GM12878 (cell line): ENCODE results near the gene HOMER2. TPM values are rescaled to one million over a fixed set of nuclear protein-coding genes. Genes with fewer than 3 reads are reported as not detected.

ENCODE experiments used
- ATAC-seq: fragments of 200-7000 bp; cut with Tn5 transposase; 3 replicates; pipeline ENCODE4 v1.9.1; 2020; ENCODE audit warnings: mild to moderate bottlenecking, moderate library complexity
- BruUV-seq: library from RNA; stranded (reverse); fragments of 400-500 nt; replicated peaks from 2 replicates; lab custom pipeline; 2021; lab: Mats Ljungman, UMichigan
- CTCF ChIA-PET: fragments of 300-600 bp; sonication (Branson Sonifier 250); formaldehyde crosslinking; extraction: SDS; loops from one replicate; lab custom pipeline; 2021; ENCODE audit warnings: inconsistent platforms; lab: Yijun Ruan, JAX
- POLR2A ChIA-PET: fragments of 350-600 bp; formaldehyde crosslinking; extraction: SDS; loops from one replicate; lab custom pipeline; 2021; ENCODE audit warnings: inconsistent platforms; lab: Charles Lee
- RAD21 ChIA-PET: fragments of 300-600 bp; sonication (Branson Sonifier 250); formaldehyde crosslinking; loops from one replicate; lab custom pipeline; 2023; ENCODE audit warnings: antibody characterized with exemption; ENCODE audit not compliant: unreplicated experiment; lab: Charles Lee
- SMC1A ChIA-PET: fragments of 300-600 bp; sonication (Branson Sonifier 250); formaldehyde crosslinking; loops from one replicate; lab custom pipeline; 2023; ENCODE audit not compliant: unreplicated experiment, uncharacterized antibody; lab: Charles Lee
- DNase-seq: peaks from one replicate; pipeline ENCODE4 v3.0.0-alpha.2; 2011; ENCODE audit warnings: low read depth, low spot score
- FAIRE-seq: peaks from 3 replicates; lab custom pipeline; 2011; peaks lifted over from hg19 to GRCh38; lab: Jason Lieb, UNC
- H2AFZ ChIP-seq: 2 replicates; pipeline ENCODE4 v1.6.0; 2011; ENCODE audit warnings: low read depth, low read length, control low read depth; ENCODE audit not compliant: control insufficient read depth
- H3K27ac ChIP-seq: 2 replicates; pipeline ENCODE4 v1.5.1; 2011; ENCODE audit warnings: control low read depth; ENCODE audit not compliant: control insufficient read depth, insufficient read depth
- H3K27me3 ChIP-seq, 2 experiments: replicated peaks in 1 of 2; 2 replicates each; pipeline versions ENCODE4 v1.6.0 to v1.6.1; 2011; ENCODE audit warnings: low read length in 1 of 2; ENCODE audit not compliant: control insufficient read depth in 2 of 2, insufficient read depth in 2 of 2
- H3K36me3 ChIP-seq, 2 experiments: 2 replicates each; pipeline ENCODE4 v1.5.1; 2011; ENCODE audit warnings: low read length in 1 of 2; ENCODE audit not compliant: control insufficient read depth in 2 of 2, insufficient read depth in 2 of 2
- H3K4me1 ChIP-seq: 2 replicates; pipeline ENCODE4 v1.6.1; 2011; ENCODE audit warnings: mild to moderate bottlenecking, low read length, moderate library complexity, mixed read lengths; ENCODE audit not compliant: control insufficient read depth, insufficient read depth
- H3K4me2 ChIP-seq: 2 replicates; pipeline ENCODE4 v1.6.0; 2011; ENCODE audit warnings: control low read depth; ENCODE audit not compliant: control insufficient read depth, insufficient read depth
- H3K4me3 ChIP-seq: fragments of 200-600 bp; sonication (generic); 2 replicates; pipeline ENCODE4 v1.5.1; 2016
- H3K79me2 ChIP-seq: 2 replicates; pipeline ENCODE4 v1.6.0; 2011; ENCODE audit warnings: low read length; ENCODE audit not compliant: control insufficient read depth, insufficient read depth
- H3K9ac ChIP-seq: 2 replicates; pipeline ENCODE4 v1.8.0; 2011; ENCODE audit warnings: low read length, control low read depth, mixed read lengths; ENCODE audit not compliant: control insufficient read depth, insufficient read depth
- H3K9me3 ChIP-seq: replicated peaks from 3 replicates; pipeline ENCODE4 v1.5.1; 2011; ENCODE audit warnings: mild to moderate bottlenecking, low read length; ENCODE audit not compliant: control insufficient read depth, insufficient read depth
- H4K20me1 ChIP-seq: 2 replicates; pipeline ENCODE4 v1.6.0; 2011; ENCODE audit not compliant: control insufficient read depth, insufficient read depth
- BACH1 ChIP-seq: fragments of 450-650 bp; IDR thresholded peaks from 2 replicates; pipeline ENCODE4 v1.6.1; 2017; ENCODE audit warnings: mild to moderate bottlenecking, borderline replicate concordance
- CBX5 ChIP-seq: sonication (generic); IDR thresholded peaks from 2 replicates; pipeline ENCODE4 v1.6.1; 2016; ENCODE audit warnings: low read depth, moderate library complexity, mild to moderate bottlenecking, inconsistent platforms
- CREB1 ChIP-seq: IDR thresholded peaks from 2 replicates; pipeline ENCODE4 v1.6.1; 2012; ENCODE audit warnings: low read depth, mild to moderate bottlenecking, inconsistent platforms
- MTA3 ChIP-seq: IDR thresholded peaks from 2 replicates; pipeline ENCODE4 v1.6.1; 2012; ENCODE audit warnings: low read length, inconsistent platforms, borderline replicate concordance
- MXI1 ChIP-seq: fragments of 150-350 bp; IDR thresholded peaks from 2 replicates; pipeline ENCODE4 v1.6.1; 2011; ENCODE audit warnings: low read depth, mild to moderate bottlenecking, inconsistent platforms, low read length, improper control_type of control experiment
- NR2F1 ChIP-seq: fragments of 450-650 bp; conservative IDR thresholded peaks from 2 replicates; pipeline ENCODE4 v1.6.1; 2017; ENCODE audit warnings: mild to moderate bottlenecking
- SUPT20H ChIP-seq: IDR thresholded peaks from 2 replicates; pipeline ENCODE4 v1.6.1; 2011; ENCODE audit warnings: low read depth, mild to moderate bottlenecking, low read length, moderate library complexity, borderline replicate concordance; ENCODE audit not compliant: control insufficient read depth
- ZBED1 ChIP-seq: IDR thresholded peaks from 2 replicates; pipeline ENCODE4 v1.6.1; 2016; ENCODE audit warnings: borderline replicate concordance
- ZNF217 ChIP-seq: fragments of 450-650 bp; IDR thresholded peaks from 2 replicates; pipeline ENCODE4 v1.6.1; 2017; ENCODE audit warnings: antibody characterized with exemption, mild to moderate bottlenecking
- WGBS: methylation state at CpG from one replicate; pipeline ENCODE4 v1.1.6; 2016; ENCODE audit warnings: low lambda C conversion rate; ENCODE audit not compliant: insufficient replicate concordance, insufficient coverage; ENCODE audit errors: missing lambda C conversion rate; 5-methylcytosine and 5-hydroxymethylcytosine counted together
- in situ Hi-C: fragments of 300-500 bp; cut with MboI; formaldehyde crosslinking; loops from 9 replicates; pipeline ENCODE4 v1.14.3; 2018; ENCODE audit warnings: mixed read lengths
- intact Hi-C: fragments of 100-400 bp; cut with micrococcal nuclease; formaldehyde crosslinking; loops from one replicate; pipeline ENCODE4 v1.14.2; 2022; ENCODE audit not compliant: unreplicated experiment
- polyA plus RNA-seq, 11 experiments: library from polyadenylated mRNA; depleted of rRNA in 4 of 11; unstranded in 6 of 11; stranded (reverse) in 5 of 11; fragments of >200 nt; fragmentation: Nextera tagmentation in 4 of 11; fragmentation: Illumina TruSeq in 1 of 11; extraction: Ambion mirVana in 4 of 11; extraction: Trizol in 1 of 11; gene quantifications; 1 replicate in 1 of 11; 2 replicates in 10 of 11; pipeline versions ENCODE4 v1.2.1 to v1.2.3, GENCODE V29; 2011 to 2016; ENCODE audit warnings: inconsistent platforms in 2 of 11, missing spikeins in 2 of 11, low read depth in 1 of 11
- total RNA-seq, 4 experiments: library from RNA; depleted of rRNA in 3 of 4; stranded (reverse); fragments of >200 nt in 3 of 4; fragmentation: Illumina TruSeq in 1 of 4; extraction: Trizol in 1 of 4; gene quantifications; 2 replicates each; pipeline versions ENCODE4 v1.2.1 to v1.2.3, GENCODE V29; 2013 to 2021
- TF ChIP-seq, protein P1 (sequence below): fragments of 450-650 bp; conservative IDR thresholded peaks from 2 replicates; pipeline ENCODE4 v1.6.1; 2017; ENCODE audit warnings: mild to moderate bottlenecking, moderate library complexity
- TF ChIP-seq, protein P2 (sequence below): IDR thresholded peaks from 2 replicates; pipeline ENCODE4 v1.6.1; 2012; ENCODE audit warnings: mild to moderate bottlenecking, low read depth, low read length
- TF ChIP-seq, protein P3 (sequence below): IDR thresholded peaks from 2 replicates; pipeline ENCODE4 v1.6.1; 2012; ENCODE audit warnings: low read depth, low read length, improper control_type of control experiment
- TF ChIP-seq, protein P4 (sequence below): IDR thresholded peaks from 2 replicates; pipeline ENCODE4 v1.6.1; 2011; ENCODE audit warnings: low read depth, low read length, improper control_type of control experiment, borderline replicate concordance
- TF ChIP-seq, protein P5 (sequence below): fragments of 450-650 bp; IDR thresholded peaks from 2 replicates; pipeline ENCODE4 v1.6.1; 2016; ENCODE audit warnings: mild to moderate bottlenecking

Gene HOMER2
- total and polyA plus RNA-seq, 10 of the 15 experiments (the other 5 are each of a cell fraction or from before 2014, with no cell fraction given), result 0.60 to 5.0 (median 1.8) TPM

DNA sequence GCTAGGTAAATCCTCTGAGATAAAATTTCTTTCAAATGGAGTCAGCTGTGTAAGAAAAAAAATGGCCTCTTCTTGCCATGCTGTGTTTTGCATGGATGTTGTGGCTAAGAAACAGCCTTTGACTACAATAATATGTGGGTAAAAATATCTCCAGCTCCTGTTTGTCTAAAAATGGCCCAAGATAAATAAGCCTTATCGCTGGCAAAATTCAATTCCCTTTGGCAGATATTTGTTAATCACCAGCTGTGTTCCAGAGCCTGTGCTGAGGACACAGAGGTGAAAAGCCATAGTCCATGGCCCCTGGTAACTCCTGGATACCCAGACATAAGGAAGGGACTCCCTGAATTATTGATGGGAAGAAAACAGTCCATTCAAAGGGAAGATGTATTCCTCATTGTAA lies 18.2 kb upstream of the HOMER2 start (continued):
- no peak for TF ChIP-seq SUPT20H
- no peak for TF ChIP-seq CREB1
- TF ChIP-seq MTA3, result no peak
- no peak for TF ChIP-seq BACH1

DNA sequence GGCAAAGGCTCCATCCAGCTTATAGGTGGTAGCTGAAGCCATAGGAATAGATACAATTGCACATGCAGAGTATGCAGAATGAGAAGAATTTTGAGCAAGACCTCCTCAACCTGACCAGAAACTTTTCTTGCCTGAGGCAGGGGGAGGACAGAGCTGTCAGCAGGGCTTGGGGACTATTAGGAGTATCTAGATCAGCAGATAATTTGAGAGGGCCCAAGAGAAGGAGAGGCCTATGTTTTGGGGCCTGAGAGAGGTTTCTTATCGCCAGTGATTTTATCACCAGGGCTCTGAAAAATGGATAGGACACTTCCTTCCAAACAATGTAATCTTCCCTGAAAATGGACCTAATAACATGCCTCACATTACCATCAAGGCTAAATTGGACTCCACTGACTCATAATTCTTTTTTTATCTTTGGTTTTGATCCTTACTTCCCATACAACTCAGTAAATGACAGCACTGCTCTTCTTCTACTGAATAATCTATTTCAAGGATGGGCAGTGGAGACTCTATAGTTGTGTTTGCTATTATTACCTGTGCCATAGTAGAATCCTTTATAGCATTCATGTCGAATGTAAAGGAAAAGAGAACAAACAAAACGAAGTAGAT lies 17.7 kb upstream of the HOMER2 start:
- SMC1A ChIA-PET, result interaction anchor here (0.6 to 1.4 kb wide), 3 partner anchors 11 to 68 kb away, joined by 3 to 5 read pairs (median 4); no protein-coding TSS in a partner anchor
- no TSS peak for BruUV-seq
- RAD21 ChIA-PET, result no interaction called here
- Histone ChIP-seq H3K4me3 (no peak overlapping the region), H3K36me3 (no peaks in the 10 kb centered on the region), H2AFZ (no peak overlapping the region), H3K27me3 (peaks cover 0 to 2% of the 10 kb centered on the region in 2 experiments; a peak in 1 of 4 replicates), H3K79me2 (no peaks in the 10 kb centered on the region), H4K20me1 (no peaks in the 10 kb centered on the region; the same call in 1 of the 2 replicates), H3K9ac (no peak overlapping the region), H3K27ac (no peak overlapping the region), H3K4me1 (peaks cover 13% of the 10 kb centered on the region), H3K4me2 (no peak overlapping the region), H3K9me3 (no peaks in the 10 kb centered on the region)
- WGBS, result 49% methylated on average over 3 of the region's 3 CpGs
- no peak for DNase-seq
- POLR2A ChIA-PET, result no interaction called here
- intact Hi-C loops, result no loop called here
- no peak for FAIRE-seq
- CTCF ChIA-PET, result interaction anchor here (0.6 kb wide), 1 partner anchor 46 kb away, joined by 3 read pairs; no protein-coding TSS in a partner anchor
- ATAC-seq, result no peak
- in situ Hi-C loops, result no loop called here
- TF ChIP-seq, protein P1, sequence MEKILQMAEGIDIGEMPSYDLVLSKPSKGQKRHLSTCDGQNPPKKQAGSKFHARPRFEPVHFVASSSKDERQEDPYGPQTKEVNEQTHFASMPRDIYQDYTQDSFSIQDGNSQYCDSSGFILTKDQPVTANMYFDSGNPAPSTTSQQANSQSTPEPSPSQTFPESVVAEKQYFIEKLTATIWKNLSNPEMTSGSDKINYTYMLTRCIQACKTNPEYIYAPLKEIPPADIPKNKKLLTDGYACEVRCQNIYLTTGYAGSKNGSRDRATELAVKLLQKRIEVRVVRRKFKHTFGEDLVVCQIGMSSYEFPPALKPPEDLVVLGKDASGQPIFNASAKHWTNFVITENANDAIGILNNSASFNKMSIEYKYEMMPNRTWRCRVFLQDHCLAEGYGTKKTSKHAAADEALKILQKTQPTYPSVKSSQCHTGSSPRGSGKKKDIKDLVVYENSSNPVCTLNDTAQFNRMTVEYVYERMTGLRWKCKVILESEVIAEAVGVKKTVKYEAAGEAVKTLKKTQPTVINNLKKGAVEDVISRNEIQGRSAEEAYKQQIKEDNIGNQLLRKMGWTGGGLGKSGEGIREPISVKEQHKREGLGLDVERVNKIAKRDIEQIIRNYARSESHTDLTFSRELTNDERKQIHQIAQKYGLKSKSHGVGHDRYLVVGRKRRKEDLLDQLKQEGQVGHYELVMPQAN, result no peak
- TF ChIP-seq, protein P2, sequence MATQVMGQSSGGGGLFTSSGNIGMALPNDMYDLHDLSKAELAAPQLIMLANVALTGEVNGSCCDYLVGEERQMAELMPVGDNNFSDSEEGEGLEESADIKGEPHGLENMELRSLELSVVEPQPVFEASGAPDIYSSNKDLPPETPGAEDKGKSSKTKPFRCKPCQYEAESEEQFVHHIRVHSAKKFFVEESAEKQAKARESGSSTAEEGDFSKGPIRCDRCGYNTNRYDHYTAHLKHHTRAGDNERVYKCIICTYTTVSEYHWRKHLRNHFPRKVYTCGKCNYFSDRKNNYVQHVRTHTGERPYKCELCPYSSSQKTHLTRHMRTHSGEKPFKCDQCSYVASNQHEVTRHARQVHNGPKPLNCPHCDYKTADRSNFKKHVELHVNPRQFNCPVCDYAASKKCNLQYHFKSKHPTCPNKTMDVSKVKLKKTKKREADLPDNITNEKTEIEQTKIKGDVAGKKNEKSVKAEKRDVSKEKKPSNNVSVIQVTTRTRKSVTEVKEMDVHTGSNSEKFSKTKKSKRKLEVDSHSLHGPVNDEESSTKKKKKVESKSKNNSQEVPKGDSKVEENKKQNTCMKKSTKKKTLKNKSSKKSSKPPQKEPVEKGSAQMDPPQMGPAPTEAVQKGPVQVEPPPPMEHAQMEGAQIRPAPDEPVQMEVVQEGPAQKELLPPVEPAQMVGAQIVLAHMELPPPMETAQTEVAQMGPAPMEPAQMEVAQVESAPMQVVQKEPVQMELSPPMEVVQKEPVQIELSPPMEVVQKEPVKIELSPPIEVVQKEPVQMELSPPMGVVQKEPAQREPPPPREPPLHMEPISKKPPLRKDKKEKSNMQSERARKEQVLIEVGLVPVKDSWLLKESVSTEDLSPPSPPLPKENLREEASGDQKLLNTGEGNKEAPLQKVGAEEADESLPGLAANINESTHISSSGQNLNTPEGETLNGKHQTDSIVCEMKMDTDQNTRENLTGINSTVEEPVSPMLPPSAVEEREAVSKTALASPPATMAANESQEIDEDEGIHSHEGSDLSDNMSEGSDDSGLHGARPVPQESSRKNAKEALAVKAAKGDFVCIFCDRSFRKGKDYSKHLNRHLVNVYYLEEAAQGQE, result no peak
- TF ChIP-seq CBX5 (no peak), ZBED1 (no peak), MXI1 (no peak), ZNF217 (no peak), NR2F1 (no peak)
- TF ChIP-seq, protein P3, sequence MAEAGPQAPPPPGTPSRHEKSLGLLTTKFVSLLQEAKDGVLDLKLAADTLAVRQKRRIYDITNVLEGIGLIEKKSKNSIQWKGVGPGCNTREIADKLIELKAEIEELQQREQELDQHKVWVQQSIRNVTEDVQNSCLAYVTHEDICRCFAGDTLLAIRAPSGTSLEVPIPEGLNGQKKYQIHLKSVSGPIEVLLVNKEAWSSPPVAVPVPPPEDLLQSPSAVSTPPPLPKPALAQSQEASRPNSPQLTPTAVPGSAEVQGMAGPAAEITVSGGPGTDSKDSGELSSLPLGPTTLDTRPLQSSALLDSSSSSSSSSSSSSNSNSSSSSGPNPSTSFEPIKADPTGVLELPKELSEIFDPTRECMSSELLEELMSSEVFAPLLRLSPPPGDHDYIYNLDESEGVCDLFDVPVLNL, result no peak
- TF ChIP-seq, protein P4, sequence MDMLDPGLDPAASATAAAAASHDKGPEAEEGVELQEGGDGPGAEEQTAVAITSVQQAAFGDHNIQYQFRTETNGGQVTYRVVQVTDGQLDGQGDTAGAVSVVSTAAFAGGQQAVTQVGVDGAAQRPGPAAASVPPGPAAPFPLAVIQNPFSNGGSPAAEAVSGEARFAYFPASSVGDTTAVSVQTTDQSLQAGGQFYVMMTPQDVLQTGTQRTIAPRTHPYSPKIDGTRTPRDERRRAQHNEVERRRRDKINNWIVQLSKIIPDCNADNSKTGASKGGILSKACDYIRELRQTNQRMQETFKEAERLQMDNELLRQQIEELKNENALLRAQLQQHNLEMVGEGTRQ, result no peak
- TF ChIP-seq, protein P5, sequence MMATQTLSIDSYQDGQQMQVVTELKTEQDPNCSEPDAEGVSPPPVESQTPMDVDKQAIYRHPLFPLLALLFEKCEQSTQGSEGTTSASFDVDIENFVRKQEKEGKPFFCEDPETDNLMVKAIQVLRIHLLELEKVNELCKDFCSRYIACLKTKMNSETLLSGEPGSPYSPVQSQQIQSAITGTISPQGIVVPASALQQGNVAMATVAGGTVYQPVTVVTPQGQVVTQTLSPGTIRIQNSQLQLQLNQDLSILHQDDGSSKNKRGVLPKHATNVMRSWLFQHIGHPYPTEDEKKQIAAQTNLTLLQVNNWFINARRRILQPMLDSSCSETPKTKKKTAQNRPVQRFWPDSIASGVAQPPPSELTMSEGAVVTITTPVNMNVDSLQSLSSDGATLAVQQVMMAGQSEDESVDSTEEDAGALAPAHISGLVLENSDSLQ, result no peak
